SU-DHL-6 (cell line): ENCODE data around the gene HNRNPH1.

ENCODE experiments used
- H2AFZ ChIP-seq: fragments of 200-600 bp; sonication (generic); 2 replicates; pipeline ENCODE4 v1.6.1; 2014; ENCODE audit warnings: low read depth, mild to moderate bottlenecking, moderate library complexity, mixed read lengths, antibody characterized with exemption, low read length; ENCODE audit not compliant: severe bottlenecking
- H3F3A ChIP-seq: fragments of 200-600 bp; shearing (Covaris generic); 2 replicates; pipeline ENCODE4 v1.6.0; 2016; ENCODE audit warnings: antibody characterized with exemption, mild to moderate bottlenecking; ENCODE audit not compliant: insufficient read depth
- H3K27ac ChIP-seq: fragments of 200-600 bp; sonication (generic); 2 replicates; pipeline ENCODE4 v1.5.1; 2016; ENCODE audit warnings: low read depth, mild to moderate bottlenecking, low read length, moderate library complexity, mixed read lengths
- H3K27me3 ChIP-seq: fragments of 200-600 bp; sonication (generic), shearing (Covaris generic); 2 replicates; pipeline ENCODE4 v1.6.0; 2014; ENCODE audit warnings: mild to moderate bottlenecking, low read length
- H3K36me3 ChIP-seq: fragments of 200-600 bp; sonication (generic); 2 replicates; pipeline ENCODE4 v1.6.1; 2014; ENCODE audit warnings: mild to moderate bottlenecking, low read length, mixed read lengths
- H3K4me2 ChIP-seq: fragments of 300-600, 200-600 bp; shearing (Covaris generic), sonication (generic); 2 replicates; pipeline ENCODE4 v1.6.0; 2014; ENCODE audit warnings: low read length, low read depth, mild to moderate bottlenecking; ENCODE audit not compliant: poor library complexity, severe bottlenecking
- H3K4me3 ChIP-seq: fragments of 200-600 bp; sonication (generic); 2 replicates; pipeline ENCODE4 v1.5.1; 2014; ENCODE audit warnings: antibody characterized with exemption, low read length, mild to moderate bottlenecking, mixed read lengths; ENCODE audit not compliant: insufficient read depth, poor library complexity, severe bottlenecking
- H3K79me2 ChIP-seq: fragments of 200-600 bp; sonication (generic); 2 replicates; pipeline ENCODE4 v1.6.1; 2014; ENCODE audit warnings: mild to moderate bottlenecking, low read length, moderate library complexity; ENCODE audit not compliant: insufficient read depth
- H3K9ac ChIP-seq: fragments of 200-600 bp; sonication (generic); 2 replicates; pipeline ENCODE4 v1.7.0; 2014; ENCODE audit warnings: mild to moderate bottlenecking, low read length
- H3K9me2 ChIP-seq: fragments of 200-600 bp; sonication (generic); replicated peaks from 2 replicates; pipeline ENCODE4 v1.6.1; 2014; ENCODE audit warnings: low read length; ENCODE audit not compliant: insufficient read depth
- H3K9me3 ChIP-seq: fragments of 200-600 bp; sonication (generic); 2 replicates; pipeline ENCODE4 v1.6.1; 2014; ENCODE audit warnings: low read length, mixed read lengths; ENCODE audit not compliant: insufficient read depth
- H4K20me1 ChIP-seq: fragments of 200-600 bp; sonication (generic); 2 replicates; pipeline ENCODE4 v1.6.1; 2014; ENCODE audit warnings: low read depth, mild to moderate bottlenecking, antibody characterized with exemption, low read length, moderate library complexity, mixed read lengths
- EZH2phosphoT487 ChIP-seq: fragments of 200-600 bp; sonication (generic), shearing (Covaris generic); conservative IDR thresholded peaks from 2 replicates; pipeline ENCODE4 v1.6.1; 2018; ENCODE audit warnings: mild to moderate bottlenecking, antibody characterized with exemption, low read length, moderate library complexity, mixed read lengths
- TF ChIP-seq, protein P1 (sequence below): fragments of 200-600 bp; sonication (generic); IDR thresholded peaks from one replicate; pipeline ENCODE4 v1.5.1; 2017; ENCODE audit warnings: antibody characterized with exemption, mild to moderate bottlenecking, low read length, moderate library complexity; ENCODE audit not compliant: insufficient read depth, poor library complexity, severe bottlenecking

HNRNPH1 gene

DNA sequence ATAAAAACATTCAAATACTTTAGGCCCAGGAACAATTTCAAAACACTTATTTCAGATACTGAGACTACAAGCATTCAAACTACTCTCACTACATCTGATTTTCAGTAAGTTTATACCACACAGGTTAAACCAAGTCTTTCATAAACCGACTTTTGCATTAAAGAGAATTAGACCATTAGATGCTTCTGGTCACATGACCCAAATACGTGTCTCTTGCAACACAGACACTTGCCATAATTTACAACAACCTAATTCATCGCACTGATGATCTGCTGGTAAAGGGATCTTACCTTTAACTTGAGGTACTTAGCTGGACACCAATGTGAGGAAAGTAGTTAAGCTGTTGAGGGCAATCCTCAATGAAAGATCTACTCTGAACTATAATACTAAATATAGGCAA is 3.2 kb downstream of the HNRNPH1 start:
- no peak overlapping the region for H3K27ac ChIP-seq
- H3K4me2 ChIP-seq = peak overlapping the region; percentile 98
- H3K4me3 ChIP-seq = peak overlapping the region; percentile 82
- H2AFZ ChIP-seq = no peak overlapping the region
- H3F3A ChIP-seq = peaks cover 70% of the 10 kb centered on the region
- no peaks in the 10 kb centered on the region for H3K27me3 ChIP-seq
- H3K9me2 ChIP-seq = no peaks in the 10 kb centered on the region
- no peaks in the 10 kb centered on the region for H3K9me3 ChIP-seq
- H3K79me2 ChIP-seq = peaks cover 62% of the 10 kb centered on the region
- no peak for TF ChIP-seq EZH2phosphoT487
- TF ChIP-seq, protein P1, sequence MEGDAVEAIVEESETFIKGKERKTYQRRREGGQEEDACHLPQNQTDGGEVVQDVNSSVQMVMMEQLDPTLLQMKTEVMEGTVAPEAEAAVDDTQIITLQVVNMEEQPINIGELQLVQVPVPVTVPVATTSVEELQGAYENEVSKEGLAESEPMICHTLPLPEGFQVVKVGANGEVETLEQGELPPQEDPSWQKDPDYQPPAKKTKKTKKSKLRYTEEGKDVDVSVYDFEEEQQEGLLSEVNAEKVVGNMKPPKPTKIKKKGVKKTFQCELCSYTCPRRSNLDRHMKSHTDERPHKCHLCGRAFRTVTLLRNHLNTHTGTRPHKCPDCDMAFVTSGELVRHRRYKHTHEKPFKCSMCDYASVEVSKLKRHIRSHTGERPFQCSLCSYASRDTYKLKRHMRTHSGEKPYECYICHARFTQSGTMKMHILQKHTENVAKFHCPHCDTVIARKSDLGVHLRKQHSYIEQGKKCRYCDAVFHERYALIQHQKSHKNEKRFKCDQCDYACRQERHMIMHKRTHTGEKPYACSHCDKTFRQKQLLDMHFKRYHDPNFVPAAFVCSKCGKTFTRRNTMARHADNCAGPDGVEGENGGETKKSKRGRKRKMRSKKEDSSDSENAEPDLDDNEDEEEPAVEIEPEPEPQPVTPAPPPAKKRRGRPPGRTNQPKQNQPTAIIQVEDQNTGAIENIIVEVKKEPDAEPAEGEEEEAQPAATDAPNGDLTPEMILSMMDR = no peak
- H3K9ac ChIP-seq = peak overlapping the region; percentile 100; the same call in 1 of the 2 replicates
- H4K20me1 ChIP-seq = peaks cover 73% of the 10 kb centered on the region
- peaks cover 73% of the 10 kb centered on the region for H3K36me3 ChIP-seq

DNA sequence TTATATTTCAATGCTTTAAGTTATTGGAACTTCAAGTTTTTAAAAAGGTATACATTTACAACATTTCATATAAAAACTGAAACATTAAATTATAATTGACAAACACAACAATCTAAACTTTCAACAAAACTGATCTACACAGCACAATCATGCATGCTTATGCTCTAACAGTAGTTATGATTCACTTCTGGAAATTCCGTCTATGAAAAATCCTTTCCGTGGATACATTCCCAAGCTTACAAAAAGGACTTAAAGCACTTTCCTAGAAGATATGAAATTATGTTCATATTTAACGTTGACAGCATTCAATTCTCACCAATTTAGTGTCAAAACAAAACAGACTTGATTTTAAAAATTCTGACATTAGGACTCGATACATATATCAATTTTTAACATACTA is 3.7 kb downstream of the HNRNPH1 start:
- no peak overlapping the region for H3K9ac ChIP-seq
- H3K4me2 ChIP-seq = peak overlapping the region; percentile 98
- TF ChIP-seq, protein P1 = no peak
- no peak for TF ChIP-seq EZH2phosphoT487
- peaks cover 75% of the 10 kb centered on the region for H3F3A ChIP-seq
- H3K27ac ChIP-seq = no peak overlapping the region
- H3K36me3 ChIP-seq = peaks cover 78% of the 10 kb centered on the region
- no peak overlapping the region for H2AFZ ChIP-seq
- H3K79me2 ChIP-seq = peaks cover 62% of the 10 kb centered on the region
- no peaks in the 10 kb centered on the region for H3K27me3 ChIP-seq
- H3K9me2 ChIP-seq = no peaks in the 10 kb centered on the region
- H3K4me3 ChIP-seq = no peak overlapping the region
- H3K9me3 ChIP-seq = no peaks in the 10 kb centered on the region
- H4K20me1 ChIP-seq = peaks cover 78% of the 10 kb centered on the region

DNA sequence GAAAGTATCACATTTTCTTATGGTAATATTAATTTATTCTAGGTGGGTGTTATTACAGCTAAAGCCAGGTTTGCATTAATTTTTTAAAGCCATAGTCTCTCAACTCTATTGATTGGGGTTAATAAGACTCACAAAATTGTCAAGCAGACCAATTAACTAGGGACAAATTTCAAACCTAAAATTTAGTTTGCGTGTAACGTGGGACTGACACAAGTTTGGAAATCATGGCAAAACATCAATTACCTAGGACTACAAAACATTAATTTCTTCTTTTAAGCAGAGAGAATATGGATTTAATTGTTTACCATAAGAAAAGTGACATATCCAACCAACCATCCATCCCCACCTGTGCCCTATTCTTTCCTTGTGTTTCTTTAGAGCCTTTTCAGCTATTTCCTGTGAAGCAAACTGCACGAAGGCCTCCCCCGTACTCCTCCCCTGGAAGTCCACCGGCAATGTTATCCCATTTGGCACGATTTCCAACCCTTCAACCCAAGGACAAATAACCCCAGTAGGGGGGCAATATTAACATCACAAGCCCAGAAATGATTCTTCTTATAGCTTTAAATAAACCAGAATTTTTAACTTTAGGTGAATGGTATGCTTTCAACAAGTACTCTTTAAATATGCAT is 4.4 kb downstream of the HNRNPH1 start:
- H3F3A ChIP-seq = peaks cover 83% of the 10 kb centered on the region
- H3K4me3 ChIP-seq = no peak overlapping the region

DNA sequence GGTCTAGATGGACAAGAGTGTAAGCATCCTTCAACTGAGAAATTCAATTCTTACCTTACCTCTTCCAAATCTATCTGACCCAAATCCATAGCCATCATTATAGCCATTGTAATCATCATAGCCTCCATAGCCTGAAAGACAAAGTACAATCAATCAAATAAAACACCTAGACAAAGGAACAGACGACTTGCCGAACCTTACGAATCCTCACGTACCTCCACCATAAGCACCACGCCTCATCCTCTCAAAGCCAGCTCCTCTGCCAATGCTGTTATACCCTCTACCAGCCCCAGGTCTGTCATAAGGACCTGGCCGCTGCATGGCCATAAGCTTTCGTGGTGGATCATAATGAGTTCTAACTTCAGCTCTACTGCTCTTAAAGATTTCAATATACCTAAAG is 5.5 kb downstream of the HNRNPH1 start:
- Histone ChIP-seq H4K20me1 (peaks cover 85% of the 10 kb centered on the region), H3K36me3 (peaks cover 95% of the 10 kb centered on the region), H3K9me2 (no peaks in the 10 kb centered on the region), H3K27ac (no peak overlapping the region), H2AFZ (no peak overlapping the region), H3F3A (peaks cover 94% of the 10 kb centered on the region), H3K79me2 (peaks cover 57% of the 10 kb centered on the region), H3K4me3 (no peak overlapping the region), H3K4me2 (no peak overlapping the region), H3K9ac (no peak overlapping the region), H3K27me3 (no peaks in the 10 kb centered on the region), H3K9me3 (no peaks in the 10 kb centered on the region)
- TF ChIP-seq, protein P1 = no peak
- no peak for TF ChIP-seq EZH2phosphoT487

More for the DNA sequence above, 4.4 kb downstream of the HNRNPH1 start:
- Histone ChIP-seq H3K27ac (no peak overlapping the region), H3K9me2 (no peaks in the 10 kb centered on the region), H3K36me3 (peaks cover 84% of the 10 kb centered on the region), H3K27me3 (no peaks in the 10 kb centered on the region), H3K9me3 (no peaks in the 10 kb centered on the region), H3K79me2 (peaks cover 62% of the 10 kb centered on the region), H2AFZ (no peak overlapping the region), H4K20me1 (peaks cover 79% of the 10 kb centered on the region), H3K9ac (no peak overlapping the region), H3K4me2 (peak overlapping the region; percentile 98)
- no peak for TF ChIP-seq EZH2phosphoT487
